NCI-H345 treated with DMSO at 0.1 percent for 48 hours (cell line): ENCODE data around the gene WDR33.
"Not testable (repeated sequence)": the region's sequence is repeated elsewhere in the genome, so short reads cannot be mapped to it uniquely, and the experiment has no call there.

ENCODE experiments used
- DNase-seq: peaks from one replicate; lab custom pipeline; 2025; ENCODE audit not compliant: unreplicated experiment; lab: John Stamatoyannopoulos, UW

The WDR33 gene

GRCh38 chr2:127769587-127769986 is 41.4 kb downstream of the WDR33 start:
- no peak for DNase-seq

DNA sequence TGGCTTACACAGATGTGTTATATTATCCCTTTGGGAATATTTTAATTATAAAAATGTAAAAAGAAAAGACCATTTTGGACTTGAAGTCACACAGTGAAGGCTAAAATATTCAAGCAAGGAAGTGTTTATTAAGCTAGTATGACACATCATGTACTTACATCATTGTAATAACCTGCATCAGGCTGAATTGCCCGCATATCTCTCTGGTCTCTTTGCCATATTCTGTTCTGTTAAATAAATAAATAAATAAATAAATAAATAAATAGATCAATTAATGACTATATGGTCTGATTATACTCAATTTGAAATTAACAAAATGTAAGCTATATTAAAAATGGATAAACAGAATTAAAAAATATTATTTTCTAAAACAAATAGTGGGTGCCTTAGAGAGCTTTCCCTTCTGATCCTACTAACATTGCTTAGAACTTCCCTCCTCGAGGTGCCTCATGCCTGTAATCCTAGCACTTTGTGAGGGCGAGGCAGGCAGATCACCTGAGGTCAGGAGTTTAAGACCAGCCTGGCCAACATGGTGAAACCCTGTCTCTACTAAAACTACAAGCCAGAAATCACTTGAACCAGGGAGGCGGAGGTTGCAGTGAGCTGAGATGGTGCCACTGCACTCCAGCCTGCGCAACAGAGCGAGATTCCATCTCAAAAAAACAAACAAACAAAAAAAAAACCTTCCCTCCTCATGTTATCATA is 42.0 kb downstream of the WDR33 start:
- DNase-seq = no peak

DNA sequence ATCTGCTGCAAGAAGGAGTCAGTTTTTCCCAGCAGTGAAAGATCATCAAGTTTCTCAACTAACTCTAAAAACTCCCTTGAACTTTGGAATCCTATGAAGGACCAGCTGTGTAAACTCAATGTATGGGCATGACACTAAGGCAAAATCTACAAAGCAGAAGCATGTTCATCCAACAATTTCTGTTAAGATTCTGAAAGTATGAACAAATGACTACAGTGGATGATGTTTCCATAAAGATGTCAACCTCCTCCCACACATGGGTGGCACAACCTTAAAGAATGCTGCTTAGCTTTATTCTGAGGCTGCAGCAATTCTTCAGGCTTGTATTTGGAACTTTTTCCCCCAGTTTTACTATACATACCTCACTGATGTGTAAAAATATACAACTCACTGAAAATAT is 47.2 kb downstream of the WDR33 start:
- DNase-seq = no peak

GRCh38 chr2:127762846-127763245 is 48.1 kb downstream of the WDR33 start:
- DNase-seq = no peak

DNA sequence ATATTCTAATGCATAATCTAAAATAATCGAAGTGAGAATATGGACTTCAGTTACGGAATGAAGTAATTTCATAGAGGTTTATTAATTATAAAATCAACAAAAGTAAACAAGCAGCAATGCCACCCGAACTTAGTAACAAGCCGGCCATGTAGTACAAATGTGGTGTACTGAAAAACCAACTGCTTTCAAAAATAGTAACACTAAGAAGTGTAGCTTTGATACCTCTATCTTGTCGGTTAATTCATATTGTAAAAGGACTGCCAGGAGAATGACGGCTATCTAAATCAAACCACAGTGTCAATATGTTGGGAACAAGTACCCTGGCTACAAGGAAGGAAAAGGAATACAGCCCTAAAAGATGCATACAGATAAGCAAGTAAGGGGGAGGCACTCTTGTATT is 48.5 kb downstream of the WDR33 start:
- no peak for DNase-seq

DNA sequence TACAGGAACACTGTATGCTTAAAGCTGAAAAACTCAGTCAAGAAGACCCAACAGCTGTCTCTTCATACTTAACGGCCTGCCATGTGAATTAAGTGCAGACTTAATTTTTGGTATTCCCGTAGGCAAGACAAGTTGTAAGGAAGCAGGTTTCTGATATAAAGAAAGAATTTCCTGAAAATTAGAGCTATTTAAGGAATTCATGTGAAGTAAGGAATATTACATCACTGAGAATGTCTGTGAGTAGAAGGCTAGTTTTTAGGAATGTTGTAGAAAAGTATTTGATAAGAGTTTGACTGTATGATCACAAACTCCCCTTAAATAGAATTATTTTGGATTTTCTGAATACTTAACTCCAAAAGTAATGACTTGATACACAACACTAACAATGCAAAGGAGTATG is 51.0 kb downstream of the WDR33 start:
- DNase-seq = no peak

DNA sequence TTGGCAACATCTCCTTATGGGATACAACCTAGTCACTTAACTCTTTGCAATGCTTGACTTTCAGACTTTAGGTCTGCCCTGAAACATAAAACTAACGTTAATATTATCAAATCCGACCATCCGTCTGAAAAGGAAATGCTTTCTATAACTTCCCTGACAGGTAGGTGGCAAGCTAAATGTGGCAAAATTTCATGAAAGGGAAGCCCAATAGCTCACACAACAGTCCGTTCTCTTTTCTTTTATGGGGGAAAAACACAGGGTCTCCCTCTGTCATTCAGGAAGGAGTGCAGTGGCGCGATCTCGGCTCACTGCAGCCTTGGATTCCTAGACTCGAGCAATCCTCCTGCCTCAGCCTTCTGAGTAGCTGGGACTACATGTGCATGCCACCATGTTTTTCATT is 56.8 kb downstream of the WDR33 start:
- no peak for DNase-seq

- DNase-seq = no peak
These were observed 57.6 kb downstream of the WDR33 start for GRCh38 chr2:127753374-127753773.

GRCh38 chr2:127749537-127749936 is 61.4 kb downstream of the WDR33 start:
- DNase-seq = not testable (repeated sequence)

DNA sequence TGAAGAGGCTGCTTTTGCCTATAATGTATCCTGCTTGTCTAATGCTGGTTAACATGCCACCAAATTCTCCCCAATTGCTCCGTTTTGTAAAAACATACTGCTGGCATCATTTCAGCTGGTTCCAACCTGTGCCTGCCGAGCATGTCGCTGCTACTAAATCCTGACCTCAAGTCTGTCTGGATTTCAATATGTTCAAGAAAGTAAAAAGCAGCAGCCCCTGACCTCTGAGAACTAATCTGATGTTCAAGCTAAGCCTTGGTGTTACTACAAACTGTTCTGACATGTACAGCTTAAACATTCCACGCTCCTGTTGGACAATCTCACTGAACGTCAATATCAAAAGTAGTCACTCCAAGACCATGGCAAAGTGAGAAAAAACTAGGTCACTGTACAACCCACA is 63.4 kb downstream of the WDR33 start:
- DNase-seq = no peak

DNA sequence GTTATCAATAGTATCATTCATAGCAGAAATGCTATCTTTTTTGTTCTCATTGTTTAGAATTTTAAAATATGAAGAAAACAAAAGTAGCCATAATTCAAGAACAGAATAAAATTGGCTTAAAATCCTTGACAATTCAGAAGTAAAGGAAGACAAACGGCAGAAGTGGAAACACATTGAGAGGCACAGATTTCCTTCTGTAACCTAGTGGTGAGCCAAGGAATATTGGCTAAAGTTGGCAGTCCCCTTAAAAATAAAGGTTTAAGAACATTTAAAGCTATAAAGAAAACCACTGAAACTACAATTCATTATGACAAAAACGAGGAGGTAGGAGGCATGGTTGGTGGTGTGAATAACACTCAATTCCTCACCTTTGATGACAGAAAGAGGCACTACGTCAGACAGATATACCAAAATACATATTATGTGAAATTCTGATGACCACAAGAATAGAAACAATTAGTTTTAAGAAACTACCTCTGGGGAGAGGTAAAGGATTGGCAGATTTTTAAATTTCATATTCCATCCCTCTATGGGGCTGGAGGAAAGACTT is 67.4 kb downstream of the WDR33 start:
- DNase-seq = no peak

DNA sequence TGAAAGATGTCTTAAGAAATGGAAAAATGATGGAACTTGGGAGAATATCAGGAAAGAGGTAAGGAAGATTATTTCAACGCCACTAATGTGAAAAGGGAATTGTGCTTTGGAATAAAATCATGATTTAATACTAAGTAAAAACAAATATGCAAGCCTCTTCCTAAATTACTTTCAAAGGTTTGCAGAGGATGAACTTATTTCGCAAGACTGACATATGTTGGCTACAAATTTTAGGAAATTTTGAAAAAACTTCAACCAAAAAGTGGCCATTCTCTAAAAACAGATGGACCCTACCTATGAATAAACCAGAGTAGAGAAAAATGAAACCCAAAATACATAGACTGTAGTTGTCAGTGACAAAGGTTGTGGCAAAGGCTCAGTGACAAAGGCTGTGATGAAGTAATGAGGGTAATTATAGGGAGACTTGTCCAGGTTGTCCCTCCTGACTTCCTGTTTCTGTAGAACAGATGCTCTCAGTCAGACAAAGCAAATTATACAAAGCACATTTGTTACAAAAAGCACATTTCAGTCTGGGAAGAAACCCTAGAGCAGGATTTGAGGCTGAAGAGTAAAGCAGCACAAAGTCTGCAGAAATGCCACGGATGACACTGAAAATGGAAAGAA is 70.2 kb downstream of the WDR33 start:
- no peak for DNase-seq

DNA sequence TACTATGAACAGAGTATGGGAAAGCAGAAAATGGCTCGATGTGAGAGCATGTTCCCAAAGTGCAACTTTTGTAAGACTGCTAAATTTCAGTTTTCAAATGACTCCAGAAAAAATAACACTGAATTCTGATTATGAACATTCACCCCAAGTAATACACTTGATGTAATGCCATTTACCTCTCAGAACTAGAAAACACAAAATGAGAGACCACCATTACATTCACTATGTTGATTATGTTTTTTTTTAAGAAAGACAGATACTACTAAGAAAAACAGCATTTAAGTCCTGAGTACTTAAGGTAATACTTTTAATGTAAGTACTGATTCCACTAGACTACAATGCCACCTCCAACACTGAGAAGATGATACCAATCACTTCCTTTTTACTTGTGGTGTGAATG is 71.2 kb downstream of the WDR33 start:
- no peak for DNase-seq

- DNase-seq = no peak
These were observed 73.1 kb downstream of the WDR33 start for GRCh38 chr2:127737892-127738291.

GRCh38 chr2:127735537-127736399 is 75.2 kb downstream of the WDR33 start:
- no peak for DNase-seq

GRCh38 chr2:127735044-127735443 is 75.9 kb downstream of the WDR33 start:
- DNase-seq = no peak

DNA sequence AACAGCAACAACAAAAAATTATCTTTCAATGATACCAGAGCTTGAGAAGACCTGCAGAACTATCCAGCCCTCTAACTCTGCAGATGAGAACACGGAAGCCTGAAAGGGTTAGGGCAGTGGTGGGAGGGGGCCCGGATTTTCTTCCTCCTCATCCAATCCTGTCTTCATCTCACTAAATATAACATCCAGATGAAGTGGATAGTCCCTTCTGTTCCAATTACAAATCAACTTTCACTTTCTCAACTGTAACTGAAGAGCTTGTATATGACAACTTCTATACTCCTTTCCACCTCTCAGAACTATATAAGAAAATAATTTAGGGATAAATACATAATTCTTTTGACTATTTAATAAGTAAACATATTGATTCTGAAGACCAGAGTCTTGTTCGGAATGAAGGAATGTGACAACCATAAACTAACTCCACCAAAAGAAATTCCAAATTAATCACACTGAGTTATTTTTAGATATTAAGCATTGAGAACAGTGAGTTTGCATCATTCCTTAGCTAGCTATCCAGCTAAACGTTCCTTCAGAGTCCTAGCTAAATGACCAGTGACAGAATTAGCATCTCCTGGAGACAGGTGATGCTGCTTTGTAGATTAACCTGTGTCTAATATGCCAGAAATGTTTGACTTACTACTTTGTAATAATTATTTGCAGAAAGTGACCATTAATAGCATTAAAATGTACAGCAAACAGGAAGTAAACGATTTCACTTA is 77.0 kb downstream of the WDR33 start:
- no peak for DNase-seq

DNA sequence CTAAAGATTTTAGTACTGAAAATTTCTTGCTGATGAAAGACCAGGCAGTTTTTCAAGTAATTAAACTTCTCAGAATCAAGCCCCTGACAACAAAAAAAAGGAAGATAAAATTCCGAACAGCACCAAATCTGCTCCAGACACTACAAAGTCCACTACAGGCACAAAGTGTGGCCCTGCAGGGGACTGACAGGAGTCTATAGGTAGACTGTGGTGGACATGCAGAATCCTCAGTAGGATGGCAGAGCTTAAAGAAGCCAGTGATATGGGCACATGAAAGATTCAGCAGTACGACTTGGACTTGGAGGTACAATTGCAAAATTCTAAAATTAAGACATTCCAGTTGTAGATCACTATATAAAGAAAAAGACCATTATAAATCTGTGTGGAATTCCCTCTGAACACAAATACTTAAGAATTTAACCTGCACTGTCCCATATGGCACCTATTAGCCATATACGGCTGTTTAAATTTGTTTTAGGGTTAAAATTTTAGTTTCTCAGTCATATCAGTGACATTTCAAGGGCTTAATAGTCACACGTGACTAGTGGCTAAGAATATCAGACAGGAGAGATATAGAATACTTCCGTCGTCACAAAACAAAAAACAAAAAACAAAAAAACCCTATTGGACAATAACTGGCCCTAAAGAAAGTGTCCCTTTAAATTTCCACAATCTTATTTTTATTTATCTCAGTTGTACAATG is 77.7 kb downstream of the WDR33 start:
- DNase-seq = no peak

DNA sequence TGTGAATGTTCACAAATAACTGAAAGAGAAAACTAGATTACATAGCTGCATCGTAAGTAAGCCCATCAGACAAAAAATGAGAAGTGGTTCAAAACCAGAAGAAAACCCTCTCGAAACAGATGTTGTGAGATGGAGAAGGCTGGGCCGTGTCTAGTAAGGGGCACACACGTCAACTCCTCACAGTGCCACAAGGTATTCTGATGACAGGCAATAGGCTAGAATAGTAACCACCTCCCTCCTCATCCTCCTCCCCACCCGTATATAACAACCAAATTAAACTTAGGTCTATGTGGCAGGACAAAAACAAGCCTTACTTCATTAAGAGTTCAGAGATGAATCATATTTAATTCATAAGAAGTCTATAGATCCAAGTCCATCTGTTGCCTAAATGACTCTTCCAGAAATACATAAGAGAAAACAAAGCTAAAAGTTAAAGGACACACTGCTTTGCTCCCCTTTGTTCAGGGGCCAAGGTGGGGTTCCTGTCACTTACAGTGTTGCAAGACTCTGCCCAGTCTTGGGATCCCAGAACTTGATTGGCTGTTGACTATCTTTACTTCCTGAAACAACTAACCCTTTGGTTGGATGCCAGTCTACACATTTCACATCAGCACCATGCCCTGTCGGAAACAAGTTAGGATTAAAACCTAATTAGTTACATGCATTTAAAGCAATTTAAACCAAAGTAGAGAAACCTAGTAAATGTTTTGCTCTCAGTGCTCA is 84.7 kb downstream of the WDR33 start:
- DNase-seq = no peak

DNA sequence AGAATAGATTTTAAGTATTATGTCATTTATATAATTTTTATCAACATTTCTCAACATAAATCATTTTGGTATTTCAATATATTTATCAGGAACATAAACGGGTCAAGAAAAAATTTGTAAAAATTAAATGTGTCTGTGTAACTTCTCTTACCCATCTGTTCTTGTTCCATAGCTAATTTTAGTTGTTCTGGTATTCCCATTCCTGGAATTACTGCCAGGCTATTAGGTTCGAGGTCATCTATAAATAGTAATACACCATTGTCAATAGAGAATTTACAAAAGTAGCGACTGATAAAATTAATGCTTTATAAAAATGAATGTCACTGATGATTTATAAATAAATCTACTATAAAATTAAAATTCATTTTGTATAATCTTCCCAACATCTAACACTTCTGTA is 88.2 kb downstream of the WDR33 start:
- DNase-seq = no peak
